Lower leg skin (tissue), 4 donors: ENCODE measurements around the gene SMC1B. TPM values are rescaled to one million over a fixed set of nuclear protein-coding genes. Genes with fewer than 3 reads are reported as not detected.

Source experiments
- DNase-seq, 2 donors: peaks; one replicate each; pipeline ENCODE4 v3.0.0-alpha.2; 2019; ENCODE audit warnings: low spot score in 2 of 2
- H3K4me3 ChIP-seq: fragments of 200-600 bp; sonication (generic); 2 replicates; pipeline ENCODE4 v1.5.1; 2017; ENCODE audit warnings: mild to moderate bottlenecking, low read depth; ENCODE audit not compliant: poor library complexity, severe bottlenecking
- CTCF ChIP-seq, 3 donors: fragments of 450-650 bp; IDR thresholded peaks; one replicate each; pipeline ENCODE4 v1.5.1; 2016; ENCODE audit warnings: antibody characterized with exemption in 3 of 3, mild to moderate bottlenecking in 3 of 3, moderate library complexity in 2 of 3
- POLR2A ChIP-seq, 2 donors: fragments of 450-650 bp; IDR thresholded peaks; one replicate each; pipeline ENCODE4 v1.6.1; 2016 to 2017; ENCODE audit warnings: antibody characterized with exemption in 2 of 2, mild to moderate bottlenecking in 1 of 2, moderate library complexity in 1 of 2
- WGBS, 2 donors: methylation state at CpG; one replicate each; pipeline ENCODE4 v1.1.5; 2018; 5-methylcytosine and 5-hydroxymethylcytosine counted together
- intact Hi-C: fragments of 100-400 bp; cut with DNase I; formaldehyde crosslinking; loops from one replicate; pipeline ENCODE4 v1.15.0; 2023; ENCODE audit warnings: low total_unique reads
- total RNA-seq, 4 donors: library from RNA; depleted of rRNA; stranded (reverse); fragments of >200 nt; gene quantifications; one replicate each; pipeline ENCODE4 v1.1.0, GENCODE V29; 2016

Gene SMC1B
- total RNA-seq, 4 donors from 2014 or later, result not detected

DNA sequence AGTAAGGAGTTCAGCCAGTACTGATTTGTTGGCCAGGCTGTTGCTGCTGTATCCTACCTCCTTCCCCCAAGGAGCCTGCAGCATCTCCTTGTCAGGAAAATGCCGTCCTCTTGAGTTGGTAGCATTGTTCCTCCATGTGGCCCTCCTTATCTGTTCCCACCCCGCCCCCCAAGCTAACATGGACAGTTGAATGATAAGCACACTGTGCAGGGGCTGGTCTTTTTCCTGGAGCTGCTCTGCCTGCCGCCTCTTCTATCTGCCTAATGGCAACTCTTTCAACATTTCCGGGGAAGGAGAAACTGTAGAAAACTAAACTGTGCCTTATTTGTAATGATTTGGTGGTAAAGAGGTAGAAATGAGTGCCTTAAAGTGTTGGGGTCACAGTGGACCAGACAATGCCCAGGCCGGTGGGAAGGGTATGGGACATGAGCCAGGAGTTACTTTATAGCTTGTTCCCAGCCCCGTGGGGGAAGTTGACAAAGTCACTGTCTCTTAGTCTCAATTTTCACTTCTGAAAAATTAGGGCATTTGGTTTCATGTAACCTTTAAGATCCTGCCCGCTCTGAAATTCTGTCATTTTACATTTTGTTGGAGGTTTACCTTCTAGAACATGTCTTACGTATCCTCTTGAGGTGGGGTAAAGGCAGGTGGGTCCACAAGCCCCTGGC lies 99.2 kb downstream of the SMC1B start:
- no peak overlapping the region for H3K4me3 ChIP-seq
- intact Hi-C loops, result no loop called here
- DNase-seq, result no peak
- TF ChIP-seq POLR2A (IDR thresholded peaks at IDR 0.05) (no peak), CTCF (IDR thresholded peaks at IDR 0.05) (no peak)
- 74 to 79% methylated on average over 8 of the region's 8 CpGs for WGBS, 2 donors

DNA sequence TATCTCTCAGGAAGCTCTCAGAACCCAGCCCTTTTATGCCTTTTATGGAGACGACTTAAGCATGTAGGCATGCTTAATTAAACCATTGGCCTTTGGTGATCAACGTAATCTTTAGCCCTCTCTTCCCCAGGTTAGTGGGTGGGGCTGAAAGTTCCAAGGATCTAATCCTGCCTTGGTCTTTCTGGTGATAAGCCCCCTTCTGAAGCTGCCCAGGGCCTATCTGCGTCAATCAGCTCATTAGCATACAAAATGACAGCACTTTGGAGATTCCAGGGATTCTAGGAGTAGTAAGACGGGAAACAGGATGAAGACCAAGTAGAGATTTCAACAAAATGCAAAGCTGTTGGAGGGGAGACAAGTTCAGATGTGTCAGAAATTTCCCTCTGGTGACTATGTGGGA lies 100.5 kb downstream of the SMC1B start:
- intact Hi-C loops, result no loop called here
- WGBS, 2 donors, result 81 to 87% methylated on average over 4 of the region's 4 CpGs
- no peak for TF ChIP-seq POLR2A (IDR thresholded peaks at IDR 0.05)
- no peak for TF ChIP-seq CTCF (IDR thresholded peaks at IDR 0.05)
- no peak for DNase-seq
- H3K4me3 ChIP-seq, result no peak overlapping the region

DNA sequence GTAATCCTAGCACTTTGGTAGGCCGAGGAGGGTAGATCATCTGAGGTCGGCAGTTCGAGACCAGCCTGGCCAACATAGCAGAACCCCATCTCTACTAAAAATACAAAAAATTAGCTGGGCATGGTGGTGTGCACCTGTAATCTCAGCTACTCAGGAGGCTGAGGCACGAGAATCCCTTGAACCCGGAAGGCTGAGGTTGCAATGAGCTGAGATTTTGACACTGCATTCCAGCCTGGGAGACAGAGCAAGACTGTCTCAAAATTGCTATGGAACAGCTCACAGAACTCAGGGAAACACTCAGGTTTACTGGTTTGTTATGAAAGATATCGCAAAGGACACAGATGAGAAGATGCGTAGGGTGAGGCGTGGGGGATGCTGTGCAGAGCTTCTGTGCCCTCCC lies 101.0 kb downstream of the SMC1B start:
- intact Hi-C loops, result no loop called here
- DNase-seq, result no peak
- 90 to 91% methylated on average over 8 of the region's 8 CpGs for WGBS, 2 donors

GRCh38 chr22:45310977-45311531 lies 102.3 kb downstream of the SMC1B start:
- no peak overlapping the region for H3K4me3 ChIP-seq
- intact Hi-C loops, result no loop called here
- DNase-seq, result no peak
- WGBS, 2 donors, result 43 to 48% methylated on average over 14 of the region's 14 CpGs
- TF ChIP-seq POLR2A (IDR thresholded peaks at IDR 0.05) (no peak), CTCF (IDR thresholded peaks at IDR 0.05) (no peak)

More for the DNA sequence above, 101.0 kb downstream of the SMC1B start:
- no peak overlapping the region for H3K4me3 ChIP-seq
- TF ChIP-seq CTCF (IDR thresholded peaks at IDR 0.05) (no peak), POLR2A (IDR thresholded peaks at IDR 0.05) (no peak)

DNA sequence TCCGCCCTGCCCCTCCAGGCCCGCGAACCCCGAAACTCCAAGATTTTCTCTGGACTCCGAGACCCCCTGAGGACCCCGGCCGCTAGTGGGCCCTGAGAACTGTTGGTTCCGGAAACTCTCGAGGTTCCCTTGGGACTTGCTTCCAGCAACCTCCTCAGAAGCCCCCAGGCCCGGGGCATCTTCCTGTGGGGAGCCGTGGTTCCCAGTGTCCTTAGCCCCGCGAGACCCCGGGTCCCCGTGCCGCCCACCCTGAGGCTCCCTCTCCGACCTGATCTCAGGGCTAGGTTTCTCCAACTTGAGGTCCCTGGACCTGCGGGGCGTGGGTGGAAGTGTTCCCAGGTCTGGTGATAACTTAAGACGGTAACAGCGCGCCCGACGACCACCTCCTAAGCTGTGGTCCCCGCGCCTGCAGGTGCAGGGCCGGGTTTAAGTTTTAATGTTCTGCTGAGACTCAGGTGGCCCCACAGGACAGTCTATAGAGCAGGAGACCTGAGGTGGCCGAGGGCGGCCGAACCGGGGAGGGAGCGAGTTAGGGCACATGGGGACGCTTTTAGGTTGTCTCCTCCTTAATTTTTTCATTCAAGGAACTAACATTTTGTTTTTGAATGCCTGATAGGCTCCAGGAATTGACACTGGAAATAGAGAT lies 102.9 kb downstream of the SMC1B start:
- H3K4me3 ChIP-seq, result peak overlapping the region; percentile 69
- intact Hi-C loops, result no loop called here
- DNase-seq, result no peak
- TF ChIP-seq POLR2A (IDR thresholded peaks at IDR 0.05) (no peak), CTCF (IDR thresholded peaks at IDR 0.05) (no peak)
- WGBS, 2 donors, result 5 to 10% methylated on average over 21 to 27 of the region's 33 CpGs
